Hematopoietic multipotent progenitor cell treated with erythropoietin and hydrocortisone succinate and interleukin-3 and kit ligand, for 6 days (in vitro differentiated cells): ENCODE results near the gene STEEP1.

Experiments used
- DNase-seq: peaks from one replicate; pipeline ENCODE4 v3.0.0-alpha.2; 2015

The STEEP1 gene

DNA sequence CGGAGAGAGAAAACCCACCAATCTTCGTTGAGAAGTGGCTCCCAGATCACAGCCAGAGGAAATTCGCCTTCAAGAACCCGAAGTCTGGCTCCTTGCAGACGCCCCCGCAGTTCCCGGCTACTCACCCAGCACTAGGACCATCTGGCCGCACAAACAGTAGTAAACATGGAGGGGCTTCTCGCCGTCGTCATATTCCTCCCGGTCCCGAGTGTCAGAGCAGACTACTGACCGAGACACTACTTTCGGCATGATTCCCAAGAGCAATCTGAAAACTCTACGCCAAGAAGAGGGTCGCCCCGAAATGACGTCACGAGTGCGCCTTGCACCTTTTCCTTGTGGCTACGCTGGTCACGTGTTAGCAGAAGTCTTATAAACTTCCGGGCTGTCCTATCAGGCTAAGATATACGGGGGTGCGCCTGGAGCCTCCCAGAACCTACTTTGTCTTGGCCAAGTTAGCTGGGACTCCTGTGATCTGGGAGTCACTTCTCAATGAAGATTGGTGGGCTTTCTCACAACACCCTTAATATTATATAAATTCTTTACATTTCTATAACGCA is at the start of gene STEEP1:
TSS of gene STEEP1 (minus strand) at position 303 of the 557 bp plus-strand sequence. CDS start at position 249, 54 bp downstream.
- peak; percentile 96 for DNase-seq

DNA sequence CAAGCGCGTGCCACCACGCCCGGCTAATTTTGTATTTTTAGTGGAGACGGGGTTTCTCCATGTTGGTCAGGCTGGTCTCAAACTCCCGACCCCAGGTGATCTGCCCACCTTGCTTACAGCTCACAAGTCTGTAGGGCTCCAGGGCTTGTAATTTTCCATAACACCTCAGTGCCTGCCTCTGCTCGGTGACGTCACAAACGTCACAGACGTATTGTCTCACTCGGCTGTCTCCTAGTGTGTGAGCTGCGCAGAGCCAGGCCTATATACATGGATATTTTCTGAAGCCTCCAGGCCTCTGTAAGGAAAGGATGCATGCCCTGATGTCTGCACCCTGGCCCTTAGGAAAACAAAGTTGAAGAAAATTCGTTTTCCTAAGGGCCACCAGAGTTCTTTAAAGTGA is 49.6 kb upstream of the STEEP1 start:
- DNase-seq, result no peak

DNA sequence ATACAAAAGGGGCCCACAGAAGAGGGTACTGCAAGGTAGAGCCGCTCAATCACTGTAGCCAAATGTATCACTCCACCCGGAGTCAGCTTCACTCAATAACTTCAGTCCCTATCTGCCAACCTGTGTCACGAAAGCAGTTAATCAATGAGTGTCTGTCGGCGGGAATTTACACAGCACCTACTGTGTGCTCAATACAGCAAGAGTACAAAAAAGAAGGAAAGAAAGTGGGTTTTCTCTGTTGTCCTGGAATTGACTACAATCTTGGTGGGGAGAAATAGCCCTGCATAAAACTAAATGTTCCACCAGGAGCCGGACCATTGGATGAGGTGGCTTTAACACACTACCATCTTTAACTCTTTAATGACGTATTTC is 41.8 kb upstream of the STEEP1 start:
- DNase-seq, result peak; percentile 4

DNA sequence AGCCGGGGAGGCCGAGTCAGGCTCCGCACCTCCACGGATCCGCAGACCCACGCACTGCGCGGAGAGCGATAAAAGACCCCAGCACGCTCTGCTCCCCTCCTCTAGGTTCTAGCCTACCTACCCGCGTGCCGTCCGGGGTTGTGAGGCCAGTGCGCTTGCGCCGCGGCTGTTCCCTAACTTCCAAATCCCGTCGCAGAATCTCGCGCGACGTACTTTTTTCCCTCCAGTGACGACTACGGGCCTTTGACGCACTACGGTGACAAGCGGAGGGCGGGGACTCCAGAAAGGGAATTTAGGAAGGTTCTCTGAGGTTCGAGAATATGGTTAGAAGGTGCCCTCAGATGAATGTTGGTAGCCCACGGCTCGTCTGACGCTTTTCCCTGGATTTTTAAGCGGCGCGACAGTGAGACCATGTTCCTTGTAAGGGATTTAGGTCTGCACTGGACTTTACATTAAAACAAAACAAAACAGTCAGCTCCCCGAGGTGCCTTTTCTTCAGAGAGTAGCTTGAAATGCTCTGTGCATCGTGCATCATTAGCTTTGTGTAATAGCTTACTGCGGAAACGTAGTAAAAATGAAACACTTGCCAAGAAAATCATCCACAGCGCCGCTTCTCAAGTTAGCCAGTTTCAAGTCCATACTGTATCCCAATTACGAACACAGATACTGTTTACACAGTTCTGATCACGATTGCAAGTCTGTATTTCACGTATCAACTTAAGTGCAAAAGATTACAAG is 41.2 kb upstream of the STEEP1 start, which contains the start of gene NKRF:
TSS of gene NKRF (minus strand) at position 145 of the 738 bp plus-strand sequence.
- peak; percentile 94 for DNase-seq

DNA sequence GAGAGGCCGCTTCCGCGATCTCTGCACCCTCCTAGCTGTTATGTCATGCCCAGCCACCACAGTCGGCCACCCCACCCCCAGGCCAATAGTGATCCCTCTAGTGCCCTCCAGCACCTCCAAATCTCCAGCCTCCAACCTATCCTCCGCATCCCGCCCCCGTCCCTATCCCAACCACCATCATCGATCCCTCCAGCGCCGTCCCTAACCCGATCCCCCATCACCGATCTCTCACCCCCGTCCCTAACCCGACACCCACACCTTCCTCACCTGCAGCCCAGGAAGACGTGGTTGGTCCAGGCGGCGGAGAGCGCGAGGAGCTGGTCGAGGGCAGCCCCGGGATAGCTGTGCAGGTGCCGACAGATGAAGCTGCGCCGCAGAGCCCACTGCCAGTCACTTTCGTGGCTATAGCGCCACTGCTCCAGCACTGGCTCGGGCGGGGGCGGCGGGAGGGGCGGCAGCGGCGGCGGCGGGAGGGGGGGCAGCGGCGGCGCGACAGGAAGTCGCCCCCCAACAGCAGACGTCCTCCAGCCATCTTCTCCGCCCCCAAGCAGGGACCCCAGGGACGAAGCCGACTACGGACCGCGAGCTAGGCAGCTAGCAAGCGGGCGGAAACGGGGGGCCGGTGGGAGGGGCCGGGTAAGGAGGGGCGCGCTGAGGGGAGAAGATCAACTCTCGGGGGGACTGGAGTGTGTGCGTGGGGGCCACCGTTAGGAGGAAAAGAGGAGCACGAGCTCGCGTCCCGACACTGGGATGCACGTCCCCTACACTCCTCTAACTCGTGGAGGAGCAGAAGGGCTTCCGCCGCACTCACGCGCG is 40.5 kb upstream of the STEEP1 start:
- DNase-seq, result peak; percentile 46

DNA sequence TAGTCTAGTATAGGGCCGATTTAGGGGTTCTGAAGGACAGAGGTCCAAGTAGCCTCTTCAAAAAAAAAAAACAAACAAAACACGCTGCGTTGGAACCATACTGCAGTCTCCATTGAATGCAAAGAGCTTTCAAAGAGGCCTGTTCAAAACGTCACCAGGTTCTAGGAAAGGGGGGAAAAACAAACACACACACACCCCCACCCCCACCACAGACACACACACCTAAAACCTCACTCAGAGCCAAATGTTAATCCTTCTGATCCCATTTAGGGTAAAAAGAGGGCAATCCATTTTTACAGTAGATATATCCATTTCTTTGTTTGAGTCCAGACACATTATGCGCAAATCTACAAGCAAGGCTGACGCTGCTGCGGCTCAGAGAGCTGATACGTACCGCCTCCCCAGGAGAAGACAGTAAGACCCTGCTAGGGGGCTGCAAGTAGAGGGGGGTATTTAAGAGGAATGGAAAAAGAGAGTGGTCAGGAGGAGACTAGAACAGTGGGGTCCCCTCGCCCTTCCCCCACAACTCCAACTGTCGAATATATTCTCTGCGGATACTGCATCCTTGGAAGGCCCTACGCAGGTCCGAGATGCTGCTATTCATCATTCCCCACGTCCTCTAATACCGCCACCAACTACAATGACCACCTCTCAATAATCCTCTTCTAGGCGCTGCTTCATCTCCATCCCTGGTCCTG is 39.7 kb upstream of the STEEP1 start:
- DNase-seq, result peak; percentile 8

DNA sequence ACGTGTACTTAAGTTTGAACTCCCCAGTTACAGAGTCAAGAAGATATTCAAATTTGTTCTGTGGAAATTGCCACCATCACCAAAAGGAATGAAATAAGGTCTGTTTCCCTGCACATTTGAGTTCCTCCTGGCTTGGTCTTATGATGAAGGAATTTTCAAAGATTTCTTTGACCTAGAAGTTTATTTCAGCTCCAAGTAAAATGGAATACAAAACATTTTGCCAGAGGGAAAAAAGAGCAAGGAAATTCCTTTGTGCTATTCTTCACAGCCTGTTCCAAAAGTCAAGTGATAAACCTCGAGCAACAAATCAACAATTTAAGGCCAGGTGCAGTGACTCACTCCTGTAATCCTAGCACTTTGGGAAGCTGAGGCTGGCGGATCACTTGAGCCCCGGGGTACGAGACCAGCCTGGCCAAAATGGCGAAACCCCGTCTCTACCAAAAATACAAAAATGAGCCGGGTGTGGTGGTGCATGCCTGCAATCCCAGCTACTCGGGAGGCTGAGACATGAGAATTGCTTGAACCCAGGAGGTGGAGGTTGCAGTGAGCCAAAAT is 37.6 kb upstream of the STEEP1 start:
- no peak for DNase-seq

DNA sequence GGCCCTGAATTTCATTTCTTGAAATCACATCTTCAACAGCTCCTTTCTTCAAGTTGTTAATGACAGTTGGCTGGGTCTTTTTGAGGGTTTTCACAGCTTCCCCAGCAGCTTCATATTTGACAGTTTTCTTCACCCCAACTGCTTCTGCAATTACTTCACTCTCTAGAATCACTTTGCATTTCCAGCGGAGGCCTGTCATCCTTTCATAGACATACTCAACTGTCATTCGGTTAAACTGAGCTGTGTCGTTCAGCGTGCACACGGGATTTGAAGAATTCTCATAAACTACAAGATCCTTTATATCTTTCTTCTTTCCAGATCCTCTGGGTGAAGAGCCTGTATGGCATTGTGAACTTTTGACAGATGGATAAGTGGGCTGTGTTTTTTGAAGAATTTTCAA is 24.6 kb upstream of the STEEP1 start:
- no peak for DNase-seq

DNA sequence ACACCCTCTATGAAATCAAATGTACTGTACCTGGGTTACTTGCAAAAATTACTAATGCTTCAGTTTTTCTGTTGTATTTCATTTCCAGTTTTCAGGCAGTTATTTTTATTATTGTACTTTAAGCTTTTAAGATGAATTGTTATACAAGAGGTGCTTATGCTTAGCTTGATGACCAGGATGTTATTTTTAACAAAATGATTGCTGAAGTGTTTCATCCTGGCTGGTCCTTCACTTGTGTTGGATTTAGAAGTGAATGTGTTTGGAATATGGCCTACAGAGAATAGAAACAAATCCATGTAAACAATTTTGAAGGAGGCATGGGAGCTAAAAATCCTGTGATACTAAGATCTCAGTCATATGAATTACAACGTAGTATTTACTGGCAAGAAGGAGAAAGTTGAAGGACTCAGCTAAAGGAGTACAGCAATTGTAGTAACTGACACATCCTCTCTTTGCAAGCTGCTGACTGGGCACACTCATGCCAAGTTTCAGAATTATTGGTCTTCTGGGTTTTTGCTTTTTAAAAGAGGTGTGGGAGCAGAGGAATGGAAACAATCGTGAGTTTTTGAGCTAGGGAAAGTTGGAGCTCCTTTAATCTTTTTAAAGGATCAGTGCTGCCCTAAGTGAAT is 18.3 kb upstream of the STEEP1 start:
- no peak for DNase-seq

DNA sequence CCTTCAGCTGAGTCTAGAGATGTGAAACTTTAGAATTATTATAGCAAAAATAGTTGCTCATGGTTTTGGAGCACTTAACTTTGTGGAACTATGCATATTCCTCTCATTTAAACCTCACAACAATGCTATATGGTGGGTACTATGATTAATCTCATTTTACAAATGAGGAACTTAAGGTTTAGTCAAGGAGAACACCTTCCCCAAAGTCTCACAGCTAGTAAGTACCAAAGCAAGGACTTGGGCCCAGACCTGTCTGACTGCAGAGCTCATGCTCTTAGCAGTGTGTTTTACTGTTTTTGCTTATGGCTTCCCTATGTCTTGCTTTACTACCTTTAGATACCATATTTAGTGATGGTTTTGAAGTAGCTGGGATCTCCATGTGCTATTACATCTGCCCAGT is 14.2 kb upstream of the STEEP1 start:
- DNase-seq, result no peak

DNA sequence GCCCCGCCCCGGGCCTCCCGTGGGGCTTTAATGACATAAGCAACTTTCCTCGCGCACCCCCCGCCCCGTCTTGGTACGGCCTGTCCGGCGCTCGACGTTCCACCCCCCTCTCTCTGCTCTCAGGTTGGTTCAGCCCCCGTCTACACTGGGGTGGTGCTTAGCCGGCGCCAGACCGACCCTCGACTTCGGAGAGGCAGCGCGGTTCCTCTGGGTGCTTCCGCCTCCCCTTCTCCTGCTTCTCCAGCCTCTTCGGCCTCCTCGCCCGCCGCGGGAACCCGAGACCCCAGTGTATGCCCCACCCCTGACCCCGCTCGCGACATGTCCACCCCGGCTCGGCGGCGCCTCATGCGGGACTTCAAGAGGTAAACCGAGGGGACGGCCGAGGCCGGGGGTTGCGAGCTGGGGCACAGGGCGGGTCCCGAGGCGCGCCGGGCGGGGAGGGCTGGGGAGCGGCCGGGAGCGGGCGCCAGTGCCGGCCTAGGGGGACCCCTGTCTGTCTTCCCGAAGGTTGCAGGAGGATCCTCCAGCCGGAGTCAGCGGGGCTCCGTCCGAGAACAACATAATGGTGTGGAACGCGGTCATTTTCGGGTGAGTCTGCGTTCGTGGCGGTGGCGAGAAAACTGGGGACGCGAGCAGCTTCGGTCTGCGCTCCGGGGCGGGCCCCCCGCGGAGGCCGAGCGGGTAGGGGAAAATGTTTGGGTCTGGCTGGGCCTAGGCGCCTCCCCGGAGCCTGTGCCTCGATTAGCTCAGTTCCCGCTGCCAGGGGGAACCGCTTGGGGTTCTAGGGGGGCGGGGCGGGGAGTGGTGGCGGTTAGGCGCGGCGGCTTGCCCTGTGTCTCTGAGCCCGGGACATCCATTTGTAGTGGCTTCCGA is 9.4 kb upstream of the STEEP1 start, which contains the start of gene UBE2A:
TSS of gene UBE2A (plus strand) at position 170 of the 873 bp plus-strand sequence. CDS start at position 319, 149 bp downstream.
- DNase-seq, result peak; percentile 93

DNA sequence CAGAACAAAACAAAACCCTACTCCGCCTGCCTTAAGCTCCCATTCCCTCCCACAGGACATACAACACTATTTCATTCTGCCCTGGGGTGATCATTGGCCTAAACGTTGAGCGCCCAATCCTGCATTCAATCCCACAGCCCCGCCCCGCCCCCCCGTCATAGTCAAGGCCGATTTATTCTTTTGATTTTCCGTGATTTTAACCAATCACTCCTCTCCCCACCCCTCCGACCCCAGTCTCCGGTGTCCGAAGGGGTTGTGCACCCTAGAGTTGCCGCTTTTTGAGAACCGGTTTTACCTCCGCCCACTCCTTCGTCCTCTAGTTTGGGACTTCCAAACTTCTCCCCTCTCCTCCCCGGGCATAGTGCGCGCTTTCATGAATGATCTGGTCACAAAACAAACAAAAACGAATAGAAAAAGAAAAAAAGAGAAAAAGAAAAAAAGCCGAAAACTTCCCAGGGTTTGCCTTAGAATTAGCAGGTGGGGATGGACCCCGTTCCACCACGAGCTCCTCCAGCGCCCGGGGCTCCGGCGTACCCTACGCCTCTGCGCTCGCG is 8.7 kb upstream of the STEEP1 start:
- peak; percentile 15 for DNase-seq

DNA sequence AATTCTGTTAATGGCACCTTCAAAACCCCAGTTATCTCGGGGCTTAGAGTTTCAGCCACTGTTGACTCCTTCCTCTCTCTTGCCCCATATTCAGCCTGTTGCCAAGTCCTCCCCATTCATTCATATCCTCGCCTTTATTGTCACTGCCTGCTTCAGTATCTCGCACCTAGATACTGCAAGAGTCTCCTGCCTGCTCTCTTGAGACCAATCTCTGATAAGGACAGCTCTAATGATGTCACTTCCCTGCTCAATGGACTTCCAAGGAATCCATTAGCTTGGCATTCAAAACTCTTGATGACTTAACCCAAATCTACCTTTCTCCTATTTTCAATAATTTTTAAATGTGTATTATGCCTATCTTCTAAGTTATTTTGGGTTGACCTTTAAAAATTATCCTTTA is 8.0 kb upstream of the STEEP1 start:
- no peak for DNase-seq

DNA sequence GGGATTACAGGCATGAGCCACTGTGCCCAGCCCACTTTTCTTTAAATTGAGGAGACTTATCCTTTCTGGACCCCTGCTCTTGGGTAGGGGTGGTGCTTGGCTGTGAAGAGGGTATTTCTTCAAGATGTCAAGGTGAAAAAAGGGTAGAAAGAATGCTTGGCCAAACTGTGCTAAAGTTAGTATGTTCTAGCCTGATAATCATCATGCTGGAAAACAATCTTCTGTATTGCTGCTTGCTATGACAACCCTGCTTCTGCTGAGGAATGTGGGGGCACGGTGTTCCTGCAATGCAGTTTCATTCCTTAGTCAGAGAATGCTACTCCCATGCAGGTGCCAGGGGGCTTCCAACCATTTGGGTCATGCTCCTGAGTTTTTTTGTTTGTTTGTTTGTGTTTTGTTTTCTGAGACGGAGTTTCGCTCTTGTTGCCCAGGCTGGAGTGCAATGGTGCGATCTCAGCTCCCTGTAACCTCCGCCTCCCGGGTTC is 5.2 kb upstream of the STEEP1 start:
- no peak for DNase-seq

DNA sequence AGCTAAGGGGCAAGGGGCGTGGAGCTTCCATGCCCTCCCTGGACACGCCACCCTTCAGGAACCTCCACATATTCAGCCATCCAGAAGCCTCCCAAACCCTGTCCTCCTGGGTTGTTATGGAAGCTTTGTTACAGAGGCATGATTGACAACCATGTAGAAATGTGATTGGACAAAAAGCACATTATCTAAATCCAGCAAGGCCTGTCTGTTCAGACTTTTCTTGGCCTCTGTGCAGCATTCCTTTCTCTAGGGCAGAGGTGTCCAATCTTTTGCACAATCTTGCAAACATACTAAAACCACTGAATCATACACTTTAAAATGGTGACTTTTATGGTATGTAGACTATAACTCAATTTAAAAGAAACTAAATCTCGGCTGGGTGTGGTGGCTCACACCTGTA is 12.7 kb downstream of the STEEP1 start:
- no peak for DNase-seq

DNA sequence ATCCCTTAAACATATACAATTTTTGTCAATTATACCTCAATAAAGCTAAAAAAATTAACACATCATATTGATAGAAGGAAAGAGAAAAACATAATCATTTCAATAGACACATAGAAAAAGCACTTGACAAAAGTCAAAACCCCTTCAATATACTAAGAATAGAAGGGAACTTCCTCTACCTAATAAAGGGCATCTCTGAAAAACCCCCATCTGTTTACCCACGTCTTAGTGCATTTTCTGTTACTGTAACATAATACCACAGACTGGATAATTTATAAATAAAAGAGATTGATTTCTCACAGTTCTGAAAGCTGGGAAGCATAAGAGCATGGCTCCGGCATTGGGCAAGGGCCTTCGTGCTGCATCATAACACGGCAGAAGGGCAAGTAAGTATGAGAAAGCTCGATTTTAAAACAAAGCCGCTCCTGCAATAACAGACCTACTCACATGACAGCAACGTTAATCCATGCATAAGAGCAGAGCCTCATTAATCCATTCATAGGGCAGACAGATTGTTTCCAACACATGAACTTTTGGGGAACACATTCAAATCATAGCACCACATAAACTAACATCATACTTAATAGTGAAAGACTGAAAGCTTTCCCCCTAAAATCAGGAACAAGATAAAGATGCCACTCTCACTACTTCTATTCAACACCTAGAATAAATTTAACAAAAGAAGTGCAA is 15.7 kb downstream of the STEEP1 start:
- DNase-seq, result no peak

DNA sequence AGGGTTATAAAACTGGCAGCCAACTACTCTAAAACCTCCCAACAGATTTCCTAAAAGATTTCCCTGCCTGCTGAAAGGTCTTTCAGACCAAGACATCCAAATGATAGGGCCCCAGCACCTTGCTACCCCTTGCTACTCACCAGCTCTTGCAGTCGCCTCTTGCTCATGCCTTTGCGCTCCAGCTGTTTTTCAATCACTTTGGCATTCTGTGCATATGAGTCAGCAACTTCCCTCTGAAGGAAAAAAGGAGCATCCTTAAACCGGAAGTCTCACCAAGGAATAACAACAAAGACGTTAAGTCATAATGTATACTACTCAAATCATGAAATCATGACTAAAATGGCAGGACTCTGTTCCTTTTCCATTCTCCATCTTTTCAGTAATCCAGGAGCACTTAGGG is 24.0 kb downstream of the STEEP1 start:
- no peak for DNase-seq

DNA sequence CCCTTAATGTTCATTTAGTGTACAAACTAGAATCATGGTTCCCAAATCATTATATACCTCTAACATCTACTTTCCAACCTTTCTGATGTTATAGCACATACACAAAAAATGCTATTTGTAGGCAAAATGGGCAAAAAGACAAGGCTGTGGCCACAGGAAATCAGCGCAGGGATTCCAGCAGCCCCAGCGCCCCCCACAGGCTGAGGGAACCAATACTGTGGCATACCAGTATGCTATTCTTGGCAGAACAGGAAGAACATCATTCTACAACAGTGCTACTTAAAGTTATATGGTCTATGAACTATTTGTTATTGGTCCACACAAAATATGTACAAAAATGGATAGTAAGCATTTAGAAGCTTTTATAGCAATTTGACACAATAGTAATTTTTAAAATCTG is 25.3 kb downstream of the STEEP1 start:
- DNase-seq, result no peak

DNA sequence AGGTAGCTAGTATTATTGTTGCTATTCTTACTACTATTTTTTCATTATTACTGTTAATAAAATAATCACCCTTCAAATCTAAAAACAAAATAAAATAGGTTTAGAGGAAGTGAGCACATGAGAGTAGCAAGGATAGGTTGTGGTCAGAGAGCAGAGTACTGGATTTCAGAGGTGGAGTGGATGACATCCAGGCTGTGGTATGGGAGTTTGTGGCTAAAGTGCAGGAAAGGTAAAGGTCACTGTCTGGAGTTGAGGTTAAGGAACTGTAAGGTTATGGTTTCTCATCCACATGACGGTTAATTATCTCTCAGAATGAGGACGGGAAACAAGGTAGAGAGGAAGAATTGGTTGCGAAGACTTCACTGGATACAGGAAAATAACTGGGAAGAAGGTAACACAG is 27.7 kb downstream of the STEEP1 start:
- no peak for DNase-seq
